GM23248 (cell line): ENCODE measurements around the gene WWOX. TPM values are rescaled to one million over a fixed set of nuclear protein-coding genes. Genes with fewer than 3 reads are reported as not detected.
A peak's percentile ranks its signal among the peaks of the same experiment; 100 is the strongest.

Experiments
- DNase-seq: peaks from one replicate; pipeline ENCODE4 v3.0.0-alpha.2; 2015
- H2AFZ ChIP-seq: fragments of 200-600 bp; sonication (generic); 2 replicates; pipeline ENCODE4 v1.6.1; 2016; ENCODE audit warnings: antibody characterized with exemption
- H3F3A ChIP-seq: fragments of 200-600 bp; sonication (generic); 2 replicates; pipeline ENCODE4 v1.6.1; 2016; ENCODE audit warnings: mild to moderate bottlenecking, antibody characterized with exemption, mixed run types; ENCODE audit not compliant: insufficient read depth
- H3K27ac ChIP-seq: fragments of 200-600 bp; sonication (generic); 2 replicates; pipeline ENCODE4 v1.5.1; 2016; ENCODE audit warnings: mild to moderate bottlenecking
- H3K27me3 ChIP-seq: fragments of 200-600 bp; sonication (generic); replicated peaks from 2 replicates; pipeline ENCODE4 v1.6.1; 2016; ENCODE audit warnings: mild to moderate bottlenecking; ENCODE audit not compliant: insufficient read depth
- H3K36me3 ChIP-seq: fragments of 200-600 bp; sonication (generic); 2 replicates; pipeline ENCODE4 v1.6.1; 2016; ENCODE audit warnings: low read depth, mild to moderate bottlenecking
- H3K4me1 ChIP-seq: fragments of 200-600 bp; sonication (generic); 2 replicates; pipeline ENCODE4 v1.6.1; 2016; ENCODE audit warnings: mild to moderate bottlenecking; ENCODE audit not compliant: insufficient read depth
- H3K4me2 ChIP-seq: fragments of 200-600 bp; sonication (generic); one replicate; pipeline ENCODE4 v1.6.1; 2016; ENCODE audit warnings: mild to moderate bottlenecking; ENCODE audit not compliant: unreplicated experiment
- H3K4me3 ChIP-seq: fragments of 200-600 bp; sonication (generic); 2 replicates; pipeline ENCODE4 v1.5.1; 2016; ENCODE audit warnings: mild to moderate bottlenecking
- H3K79me2 ChIP-seq: fragments of 200-600 bp; sonication (generic); 2 replicates; pipeline ENCODE4 v1.6.1; 2016; ENCODE audit warnings: mild to moderate bottlenecking; ENCODE audit not compliant: insufficient read depth
- H3K9ac ChIP-seq: fragments of 200-600 bp; sonication (generic); 2 replicates; pipeline ENCODE4 v1.6.1; 2016; ENCODE audit warnings: mild to moderate bottlenecking
- H3K9me2 ChIP-seq: fragments of 200-600 bp; sonication (generic); 2 replicates; pipeline ENCODE4 v1.6.1; 2016; ENCODE audit warnings: mixed run types, mild to moderate bottlenecking, moderate library complexity; ENCODE audit not compliant: insufficient read depth
- H3K9me3 ChIP-seq: fragments of 200-600 bp; sonication (generic); one replicate; pipeline ENCODE4 v1.6.1; 2017; ENCODE audit warnings: low read depth
- H4K20me1 ChIP-seq: fragments of 200-600 bp; sonication (generic); 2 replicates; pipeline ENCODE4 v1.6.0; 2016; ENCODE audit not compliant: insufficient read depth
- EZH2 ChIP-seq: fragments of 200-600 bp; sonication (generic); IDR thresholded peaks from 2 replicates; pipeline ENCODE4 v1.6.1; 2018; ENCODE audit warnings: antibody characterized with exemption, mild to moderate bottlenecking; ENCODE audit not compliant: insufficient read depth, poor library complexity, severe bottlenecking
- EZH2phosphoT487 ChIP-seq: fragments of 200-600 bp; sonication (generic); IDR thresholded peaks from 2 replicates; pipeline ENCODE4 v1.6.1; 2018; ENCODE audit warnings: antibody characterized with exemption, moderate library complexity, mild to moderate bottlenecking, low read depth; ENCODE audit not compliant: insufficient read depth
- WGBS, 2 experiments: methylation state at CpG; one replicate each; pipeline ENCODE4 v1.1.6; 2015 to 2017; ENCODE audit warnings: low lambda C conversion rate in 2 of 2, low coverage in 1 of 2; ENCODE audit errors: missing lambda C conversion rate in 2 of 2; 5-methylcytosine and 5-hydroxymethylcytosine counted together
- in situ Hi-C: fragments of 300-500 bp; cut with MboI; formaldehyde crosslinking; loops from 2 replicates; pipeline ENCODE4 v1.15.0; 2020
- polyA plus RNA-seq: library from polyadenylated mRNA; unstranded; fragments of >200 nt; fragmentation: Nextera tagmentation; extraction: Ambion mirVana; gene quantifications from 2 replicates; pipeline ENCODE4 v1.2.1, GENCODE V29; 2016
- total RNA-seq: library from RNA; depleted of rRNA; stranded (reverse); fragments of >200 nt; shearing (Covaris generic); gene quantifications from 2 replicates; pipeline ENCODE4 v1.2.3, GENCODE V29; 2014

WWOX gene
- total and polyA plus RNA-seq, 2 experiments from 2014 or later = 4.5 to 6.6 TPM

GRCh38 chr16:78390508-78391324, 291.3 kb downstream of the WWOX start:
- no peak overlapping the region for H3K4me2 ChIP-seq
- in situ Hi-C loops = no loop called here
- no peak for DNase-seq
- 9 to 10% methylated on average over 7 of the region's 7 CpGs for WGBS, 2 experiments
- H4K20me1 ChIP-seq = no peaks in the 10 kb centered on the region
- H3K4me3 ChIP-seq = no peak overlapping the region
- no peaks in the 10 kb centered on the region for H3K9me3 ChIP-seq
- no peaks in the 10 kb centered on the region for H3K4me1 ChIP-seq
- no peaks in the 10 kb centered on the region for H3K36me3 ChIP-seq
- H3K9me2 ChIP-seq = no peaks in the 10 kb centered on the region
- H3K79me2 ChIP-seq = no peaks in the 10 kb centered on the region
- H2AFZ ChIP-seq = no peak overlapping the region
- no peak overlapping the region for H3K9ac ChIP-seq
- H3F3A ChIP-seq = no peaks in the 10 kb centered on the region
- H3K27ac ChIP-seq = no peak overlapping the region
- TF ChIP-seq EZH2phosphoT487 (no peak), EZH2 (no peak)
- H3K27me3 ChIP-seq = no peaks in the 10 kb centered on the region

DNA sequence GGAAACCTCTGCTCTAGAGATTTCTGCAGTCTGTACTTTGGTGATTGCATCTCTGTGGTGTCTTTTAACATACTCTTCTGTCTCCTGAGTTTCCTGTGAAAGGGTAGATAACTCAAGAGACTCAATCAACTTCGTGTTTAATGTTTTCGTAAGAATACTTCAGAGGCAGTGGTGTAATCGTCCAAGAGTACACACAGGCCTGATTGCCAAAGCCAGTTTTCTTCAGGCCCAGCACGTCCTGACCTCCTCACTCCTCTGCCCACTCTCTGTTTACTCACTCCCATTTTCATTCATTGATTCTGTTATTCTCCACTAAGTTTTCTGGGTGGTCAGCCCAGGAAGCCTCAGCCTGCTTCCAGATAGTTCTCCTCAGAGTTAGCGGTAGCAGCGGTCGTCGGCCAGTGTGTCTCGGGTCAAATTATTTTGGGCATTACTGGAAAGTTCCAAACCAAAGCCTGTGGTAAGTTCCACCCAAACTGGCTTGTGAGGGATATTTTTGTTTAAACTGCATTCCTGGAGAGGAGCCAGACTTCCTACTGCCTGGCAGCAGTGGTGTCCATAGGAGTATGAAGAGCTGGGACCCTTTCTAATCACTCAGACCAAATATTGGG, 293.2 kb downstream of the WWOX start:
- Histone ChIP-seq H3K4me1 (no peaks in the 10 kb centered on the region), H3K36me3 (no peaks in the 10 kb centered on the region), H3K9me2 (no peaks in the 10 kb centered on the region), H3K9ac (no peak overlapping the region), H3K79me2 (no peaks in the 10 kb centered on the region), H2AFZ (no peak overlapping the region), H3K9me3 (no peaks in the 10 kb centered on the region), H3K4me3 (no peak overlapping the region), H3K4me2 (no peak overlapping the region), H3K27ac (no peak overlapping the region), H4K20me1 (no peaks in the 10 kb centered on the region), H3K27me3 (no peaks in the 10 kb centered on the region), H3F3A (no peaks in the 10 kb centered on the region)
- no peak for DNase-seq
- 66 to 67% methylated on average over 9 of the region's 9 CpGs for WGBS, 2 experiments
- in situ Hi-C loops = no loop called here
- TF ChIP-seq EZH2phosphoT487 = no peak

- Histone ChIP-seq H4K20me1 (no peaks in the 10 kb centered on the region), H2AFZ (no peak overlapping the region), H3K27ac (no peak overlapping the region), H3K9ac (no peak overlapping the region), H3F3A (no peaks in the 10 kb centered on the region), H3K9me2 (no peaks in the 10 kb centered on the region), H3K9me3 (no peaks in the 10 kb centered on the region), H3K27me3 (no peaks in the 10 kb centered on the region), H3K4me3 (no peak overlapping the region), H3K4me1 (no peaks in the 10 kb centered on the region), H3K36me3 (no peaks in the 10 kb centered on the region), H3K4me2 (no peak overlapping the region), H3K79me2 (no peaks in the 10 kb centered on the region)
- DNase-seq = no peak
- in situ Hi-C loops = no loop called here
- 49 to 52% methylated on average over 6 of the region's 6 CpGs for WGBS, 2 experiments
- TF ChIP-seq EZH2phosphoT487 (no peak), EZH2 (no peak)
Observed at GRCh38 chr16:78395035-78395434, 295.6 kb downstream of the WWOX start.

DNA sequence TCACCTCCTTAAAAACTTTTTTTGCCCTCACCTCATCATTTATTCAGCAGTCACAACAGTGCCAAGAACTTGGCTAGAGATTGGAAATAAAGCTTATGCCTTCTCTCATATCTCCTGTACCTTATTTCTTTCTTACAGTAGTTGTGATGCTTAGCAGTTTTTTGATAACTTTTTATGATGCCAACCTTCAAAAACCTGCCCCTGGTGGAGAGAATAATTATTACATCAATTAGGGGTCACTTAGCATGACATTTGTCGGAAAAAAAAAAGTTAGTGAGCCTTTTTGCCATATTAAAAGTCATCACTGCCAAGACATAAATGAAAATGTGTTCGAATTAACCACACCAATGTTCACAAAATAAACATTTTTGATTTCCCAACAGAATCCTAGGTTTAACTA, 296.6 kb downstream of the WWOX start:
- H3K27me3 ChIP-seq = no peaks in the 10 kb centered on the region
- H3K4me1 ChIP-seq = no peaks in the 10 kb centered on the region
- no peaks in the 10 kb centered on the region for H3K36me3 ChIP-seq
- WGBS, 2 experiments = 34 to 41% methylated on average over 2 of the region's 2 CpGs
- no peaks in the 10 kb centered on the region for H4K20me1 ChIP-seq
- no peaks in the 10 kb centered on the region for H3K9me3 ChIP-seq
- H3K27ac ChIP-seq = no peak overlapping the region
- no peaks in the 10 kb centered on the region for H3K79me2 ChIP-seq
- no peak overlapping the region for H2AFZ ChIP-seq
- DNase-seq = peak; percentile 1
- H3K4me3 ChIP-seq = no peak overlapping the region
- H3K9me2 ChIP-seq = no peaks in the 10 kb centered on the region
- H3F3A ChIP-seq = no peaks in the 10 kb centered on the region
- no peak overlapping the region for H3K4me2 ChIP-seq
- in situ Hi-C loops = no loop called here
- H3K9ac ChIP-seq = no peak overlapping the region
- TF ChIP-seq EZH2phosphoT487 (no peak), EZH2 (no peak)
